NCI-H524 treated with DMSO at 0.1 percent for 48 hours (cell line): ENCODE results near the gene CHST6.
"Not testable (repeated sequence)": the region's sequence is repeated elsewhere in the genome, so short reads cannot be mapped to it uniquely, and the experiment has no call there.

Source experiments
- DNase-seq: peaks from one replicate; lab custom pipeline; 2025; lab: John Stamatoyannopoulos, UW

CHST6 gene

GRCh38 chr16:75433732-75434413 lies 61.4 kb downstream of the CHST6 start:
- peak; percentile 62 for DNase-seq

- peak; percentile 73 for DNase-seq
Observed at GRCh38 chr16:75432828-75433731, 62.2 kb downstream of the CHST6 start, which contains the start of gene CFDP1. Gene CFDP1 (minus strand): TSS chr16:75433503. CDS start chr16:75433352, 151 bp downstream.

- DNase-seq, result no peak
Observed at GRCh38 chr16:75429621-75430403, 65.4 kb downstream of the CHST6 start.

- DNase-seq, result not testable (repeated sequence)
Observed at GRCh38 chr16:75426524-75426923, 68.7 kb downstream of the CHST6 start.

GRCh38 chr16:75424105-75424762 lies 71.0 kb downstream of the CHST6 start:
- DNase-seq, result not testable (repeated sequence)

- DNase-seq, result no peak
Observed at GRCh38 chr16:75423723-75424104, 71.5 kb downstream of the CHST6 start.
